ENCODE data around the gene CACNB4.
A peak's percentile ranks its signal among the peaks of the same experiment; 100 is the strongest.

The CACNB4 gene

DNA sequence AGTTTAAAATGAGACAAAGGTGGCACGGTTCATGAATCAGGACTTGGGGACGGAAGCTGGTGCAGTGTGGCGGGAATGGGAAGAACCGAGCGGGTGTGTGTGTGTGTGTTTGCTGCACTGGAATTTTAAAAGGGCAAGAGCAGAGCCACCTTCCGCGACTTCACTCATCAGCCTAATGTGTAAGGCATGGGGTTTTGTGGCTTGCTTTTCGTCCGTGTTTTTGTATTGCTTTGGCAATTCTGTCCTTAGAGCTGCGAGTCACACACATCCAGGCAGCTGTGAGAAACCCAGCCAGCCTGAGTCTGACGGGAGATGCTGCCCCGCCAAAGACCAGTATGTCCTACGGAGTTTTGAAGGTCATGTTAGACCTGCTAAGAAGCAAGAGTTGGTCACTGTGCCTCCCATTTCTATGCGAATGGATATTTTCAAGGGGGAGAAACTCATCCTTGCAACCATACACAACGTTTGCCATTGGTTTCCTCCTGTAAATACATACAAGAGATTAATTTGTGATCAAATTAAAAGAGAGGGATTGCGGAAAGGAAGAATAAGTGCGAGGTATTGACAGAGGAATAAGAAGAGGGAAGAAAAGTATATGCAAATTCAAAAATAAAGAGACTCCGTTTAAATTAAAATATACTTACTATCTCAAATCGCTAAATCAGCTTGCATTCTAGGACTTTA lies 665 bp upstream of the CACNB4 start:
- TF ChIP-seq, protein P1, sequence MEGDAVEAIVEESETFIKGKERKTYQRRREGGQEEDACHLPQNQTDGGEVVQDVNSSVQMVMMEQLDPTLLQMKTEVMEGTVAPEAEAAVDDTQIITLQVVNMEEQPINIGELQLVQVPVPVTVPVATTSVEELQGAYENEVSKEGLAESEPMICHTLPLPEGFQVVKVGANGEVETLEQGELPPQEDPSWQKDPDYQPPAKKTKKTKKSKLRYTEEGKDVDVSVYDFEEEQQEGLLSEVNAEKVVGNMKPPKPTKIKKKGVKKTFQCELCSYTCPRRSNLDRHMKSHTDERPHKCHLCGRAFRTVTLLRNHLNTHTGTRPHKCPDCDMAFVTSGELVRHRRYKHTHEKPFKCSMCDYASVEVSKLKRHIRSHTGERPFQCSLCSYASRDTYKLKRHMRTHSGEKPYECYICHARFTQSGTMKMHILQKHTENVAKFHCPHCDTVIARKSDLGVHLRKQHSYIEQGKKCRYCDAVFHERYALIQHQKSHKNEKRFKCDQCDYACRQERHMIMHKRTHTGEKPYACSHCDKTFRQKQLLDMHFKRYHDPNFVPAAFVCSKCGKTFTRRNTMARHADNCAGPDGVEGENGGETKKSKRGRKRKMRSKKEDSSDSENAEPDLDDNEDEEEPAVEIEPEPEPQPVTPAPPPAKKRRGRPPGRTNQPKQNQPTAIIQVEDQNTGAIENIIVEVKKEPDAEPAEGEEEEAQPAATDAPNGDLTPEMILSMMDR (IDR thresholded peaks at IDR 0.05; ENCODE audit: low read depth, low read length, missing control alignments): no peak
- no peak for DNase-seq (ENCODE audit: low read depth)
- H3K4me3 ChIP-seq (ENCODE audit: low read depth, low read length): peak overlapping the region; percentile 71

DNA sequence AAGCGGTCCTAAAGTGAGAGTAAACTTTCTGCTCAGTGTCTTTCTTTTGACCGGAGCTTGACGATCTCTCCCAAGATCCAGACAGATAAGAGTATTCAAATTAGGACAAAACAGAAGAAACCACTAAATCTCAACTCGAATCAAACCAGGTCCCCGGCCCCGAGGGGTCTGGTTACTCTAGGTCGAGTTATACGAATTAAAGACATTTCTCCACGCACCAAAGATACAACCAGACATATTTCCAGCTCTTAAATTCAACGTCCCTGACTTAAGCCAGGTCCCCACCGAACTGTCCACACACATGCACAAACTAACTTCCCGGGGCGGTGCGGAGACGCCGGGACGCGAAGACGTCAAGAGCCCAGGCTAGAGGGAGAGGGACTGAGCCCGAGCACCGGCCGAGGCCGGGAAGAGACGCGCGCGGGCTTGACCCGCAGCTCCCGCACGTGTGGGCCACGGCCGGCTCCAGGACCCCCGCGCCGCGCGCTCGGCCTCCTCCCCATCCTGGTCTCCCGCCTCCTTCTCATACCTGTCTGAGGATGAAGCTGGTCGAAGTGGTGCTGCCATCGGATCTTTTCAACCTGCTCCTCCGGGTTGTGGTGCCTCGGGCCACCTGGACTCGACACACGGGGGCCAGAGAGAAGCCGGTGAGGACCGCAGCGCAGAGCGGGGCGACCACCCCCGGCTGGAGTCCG lies 896 bp downstream of the CACNB4 start:
- H3K4me3 ChIP-seq (ENCODE audit: low read depth, low read length): peak overlapping the region; percentile 71
- TF ChIP-seq, protein P1 (IDR thresholded peaks at IDR 0.05; ENCODE audit: low read depth, low read length, missing control alignments): no peak
- no peak for DNase-seq (ENCODE audit: low read depth)

DNA sequence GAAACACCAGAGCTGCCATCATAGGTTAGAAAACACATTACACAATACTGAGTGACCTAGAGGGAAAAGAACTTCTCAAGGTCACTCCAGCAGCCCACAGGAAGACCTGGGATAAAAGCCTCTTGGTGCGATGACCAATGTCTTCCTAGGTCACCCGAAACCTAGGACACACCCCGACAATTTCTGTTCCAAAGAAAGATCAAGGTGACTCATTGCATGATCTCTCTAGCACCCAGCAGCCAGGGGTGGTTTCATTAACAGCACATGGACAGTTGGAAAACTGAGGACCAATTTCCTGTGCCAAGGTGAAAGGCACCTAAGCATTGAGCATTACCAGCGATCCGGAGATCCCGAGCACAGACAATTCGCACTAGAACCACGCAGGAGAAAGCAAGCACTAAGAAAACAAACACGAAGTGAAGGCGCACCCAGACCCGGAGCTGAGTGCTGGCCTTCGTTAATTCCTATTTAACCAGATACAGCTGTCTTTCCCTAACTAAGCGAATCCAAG lies 1.5 kb downstream of the CACNB4 start:
- TF ChIP-seq, protein P1 (IDR thresholded peaks at IDR 0.05; ENCODE audit: low read depth, low read length, missing control alignments): no peak
- DNase-seq (ENCODE audit: low read depth): no peak
- H3K4me3 ChIP-seq (ENCODE audit: low read depth, low read length): peak overlapping the region; percentile 71

DNA sequence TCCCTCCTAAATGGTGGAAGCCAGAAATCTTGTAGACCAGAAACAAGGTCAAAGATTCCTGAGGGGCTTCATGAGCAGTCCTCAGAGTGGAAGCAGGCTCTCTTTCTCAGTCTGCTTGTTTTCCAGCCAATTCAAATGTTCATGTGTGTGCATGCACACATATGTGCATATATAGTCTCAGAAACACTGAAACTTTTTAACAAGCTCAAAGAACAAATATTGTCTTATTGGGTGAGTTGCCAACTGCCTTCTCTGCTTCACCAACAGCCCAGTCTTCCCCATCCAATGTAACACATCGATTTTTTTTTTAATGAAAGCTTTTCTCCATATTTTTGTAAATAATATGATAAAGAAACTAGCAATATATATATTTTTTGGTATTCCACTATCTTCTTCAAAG lies 3.7 kb downstream of the CACNB4 start:
- H3K4me3 ChIP-seq (ENCODE audit: low read depth, low read length): no peak overlapping the region
- TF ChIP-seq, protein P1 (IDR thresholded peaks at IDR 0.05; ENCODE audit: low read depth, low read length, missing control alignments): no peak
- DNase-seq (ENCODE audit: low read depth): no peak

DNA sequence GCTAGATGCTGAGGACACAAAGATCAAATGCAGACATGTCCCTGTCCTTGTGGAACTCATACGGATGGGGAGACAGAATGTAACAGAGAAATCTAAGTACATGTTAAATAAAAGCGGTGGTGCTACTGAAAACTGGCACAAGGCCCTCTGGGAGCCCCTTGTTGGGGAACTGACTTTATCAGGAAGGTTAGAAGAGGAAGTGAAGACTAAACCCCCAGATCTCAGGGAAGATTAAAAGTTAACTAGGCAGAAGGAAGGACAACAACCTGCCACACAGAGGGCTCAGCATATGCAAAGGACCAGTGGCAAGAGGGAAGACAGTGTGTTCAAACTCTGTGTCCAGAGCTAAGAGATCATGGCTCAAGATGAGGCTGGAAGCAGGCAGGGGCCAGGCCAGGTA lies 4.8 kb downstream of the CACNB4 start:
- TF ChIP-seq, protein P1 (IDR thresholded peaks at IDR 0.05; ENCODE audit: low read depth, low read length, missing control alignments): no peak
- no peak for DNase-seq (ENCODE audit: low read depth)

GRCh38 chr2:152093464-152093863 lies 5.4 kb downstream of the CACNB4 start:
- no peak overlapping the region for H3K4me3 ChIP-seq (ENCODE audit: low read depth, low read length)
- no peak for DNase-seq (ENCODE audit: low read depth)
- TF ChIP-seq, protein P1 (IDR thresholded peaks at IDR 0.05; ENCODE audit: low read depth, low read length, missing control alignments): no peak

More for the DNA sequence above, 4.8 kb downstream of the CACNB4 start:
- no peak overlapping the region for H3K4me3 ChIP-seq (ENCODE audit: low read depth, low read length)

All from GM12864 (cell line).